Stimulated activated naive CD8-positive, alpha-beta T cell treated with anti-CD3 and anti-CD28 coated beads, Interleukin-15, Interleukin-2, amounts not matched to agents 100 ng/mL and 50 ng/mL, for 24 hours (primary cell): ENCODE results near the gene ALKAL2.

Experiments
- H3K27ac Mint-ChIP-seq: one replicate; pipeline ENCODE4 v1.8.0; 2021; ENCODE audit warnings: mild to moderate bottlenecking, mixed read lengths
- H3K27me3 Mint-ChIP-seq: one replicate; pipeline ENCODE4 v1.8.0; 2021; ENCODE audit warnings: mixed read lengths
- H3K36me3 Mint-ChIP-seq: one replicate; pipeline ENCODE4 v1.8.0; 2021; ENCODE audit warnings: low read depth, mixed read lengths
- H3K4me1 Mint-ChIP-seq: one replicate; pipeline ENCODE4 v1.8.0; 2021; ENCODE audit warnings: low read depth, mixed read lengths
- H3K4me3 Mint-ChIP-seq: one replicate; pipeline ENCODE4 v1.8.0; 2021; ENCODE audit warnings: mild to moderate bottlenecking, mixed read lengths
- H3K9me3 Mint-ChIP-seq: one replicate; pipeline ENCODE4 v1.8.0; 2021; ENCODE audit warnings: mixed read lengths

Gene ALKAL2

GRCh38 chr2:268323-268722, 19.6 kb downstream of the ALKAL2 start:
- Mint-ChIP-seq H3K4me1 (peaks cover 64% of the 10 kb centered on the region), H3K27ac (no peak overlapping the region), H3K9me3 (no peaks in the 10 kb centered on the region)

GRCh38 chr2:264493-265468, 23.1 kb downstream of the ALKAL2 start, which contains the start of gene ACP1:
Gene ACP1, plus strand, starts transcription at chr2:264947. Its CDS starts 18 bp downstream, at chr2:264965.
- peaks cover 45% of the 10 kb centered on the region for H3K36me3 Mint-ChIP-seq
- H3K27ac Mint-ChIP-seq = peak within 1 kb of the TSS; percentile 94
- H3K27me3 Mint-ChIP-seq = no peaks in the 10 kb centered on the region
- H3K4me3 Mint-ChIP-seq = peak within 1 kb of the TSS; percentile 90
- H3K4me1 Mint-ChIP-seq = peaks cover 52% of the 10 kb centered on the region
- no peaks in the 10 kb centered on the region for H3K9me3 Mint-ChIP-seq

More at GRCh38 chr2:268323-268722, 19.6 kb downstream of the ALKAL2 start:
- Mint-ChIP-seq H3K4me3 (no peak overlapping the region), H3K27me3 (no peaks in the 10 kb centered on the region), H3K36me3 (peaks cover 52% of the 10 kb centered on the region)

- Mint-ChIP-seq H3K4me3 (peak within 1 kb of the TSS; percentile 90), H3K36me3 (peaks cover 48% of the 10 kb centered on the region), H3K9me3 (peaks cover 6% of the 10 kb centered on the region), H3K27ac (peak within 1 kb of the TSS; percentile 94), H3K27me3 (no peaks in the 10 kb centered on the region), H3K4me1 (peaks cover 46% of the 10 kb centered on the region)
Measured at GRCh38 chr2:263774-264492, 24.0 kb downstream of the ALKAL2 start, which contains the start of gene SH3YL1. Gene SH3YL1, minus strand, starts transcription at chr2:264032. Its CDS starts 48 bp downstream, at chr2:263984.

GRCh38 chr2:263022-263738, 24.7 kb downstream of the ALKAL2 start:
- H3K27ac Mint-ChIP-seq = peak overlapping the region; percentile 61

GRCh38 chr2:262117-262516, 25.8 kb downstream of the ALKAL2 start:
- Mint-ChIP-seq H3K4me1 (peaks cover 30% of the 10 kb centered on the region), H3K4me3 (no peak overlapping the region), H3K36me3 (peaks cover 53% of the 10 kb centered on the region), H3K27me3 (no peaks in the 10 kb centered on the region), H3K9me3 (peaks cover 21% of the 10 kb centered on the region), H3K27ac (no peak overlapping the region)

More at GRCh38 chr2:263022-263738, 24.7 kb downstream of the ALKAL2 start:
- Mint-ChIP-seq H3K4me3 (peak overlapping the region; percentile 78), H3K4me1 (peaks cover 39% of the 10 kb centered on the region), H3K36me3 (peaks cover 53% of the 10 kb centered on the region), H3K27me3 (no peaks in the 10 kb centered on the region), H3K9me3 (peaks cover 13% of the 10 kb centered on the region)

- peaks cover 21% of the 10 kb centered on the region for H3K9me3 Mint-ChIP-seq
- H3K4me3 Mint-ChIP-seq = no peak overlapping the region
- H3K36me3 Mint-ChIP-seq = peaks cover 49% of the 10 kb centered on the region
- H3K27me3 Mint-ChIP-seq = no peaks in the 10 kb centered on the region
- no peak overlapping the region for H3K27ac Mint-ChIP-seq
- H3K4me1 Mint-ChIP-seq = peaks cover 16% of the 10 kb centered on the region
Measured at GRCh38 chr2:260507-261161, 27.3 kb downstream of the ALKAL2 start.

- peaks cover 21% of the 10 kb centered on the region for H3K9me3 Mint-ChIP-seq
- H3K36me3 Mint-ChIP-seq = peaks cover 49% of the 10 kb centered on the region
- H3K27me3 Mint-ChIP-seq = no peaks in the 10 kb centered on the region
- no peak overlapping the region for H3K27ac Mint-ChIP-seq
- H3K4me1 Mint-ChIP-seq = peaks cover 13% of the 10 kb centered on the region
- no peak overlapping the region for H3K4me3 Mint-ChIP-seq
Measured at GRCh38 chr2:259789-260331, 28.0 kb downstream of the ALKAL2 start.

GRCh38 chr2:258933-259332, 29.0 kb downstream of the ALKAL2 start:
- Mint-ChIP-seq H3K4me3 (no peak overlapping the region), H3K27ac (no peak overlapping the region), H3K27me3 (no peaks in the 10 kb centered on the region), H3K36me3 (peaks cover 49% of the 10 kb centered on the region), H3K9me3 (peaks cover 21% of the 10 kb centered on the region), H3K4me1 (peaks cover 13% of the 10 kb centered on the region)

GRCh38 chr2:257842-258241, 30.0 kb downstream of the ALKAL2 start:
- H3K4me3 Mint-ChIP-seq = no peak overlapping the region
- no peak overlapping the region for H3K27ac Mint-ChIP-seq
- peaks cover 21% of the 10 kb centered on the region for H3K9me3 Mint-ChIP-seq
- H3K36me3 Mint-ChIP-seq = peaks cover 47% of the 10 kb centered on the region
- no peaks in the 10 kb centered on the region for H3K27me3 Mint-ChIP-seq
- H3K4me1 Mint-ChIP-seq = peaks cover 7% of the 10 kb centered on the region

- peaks cover 21% of the 10 kb centered on the region for H3K9me3 Mint-ChIP-seq
- peaks cover 43% of the 10 kb centered on the region for H3K36me3 Mint-ChIP-seq
- peaks cover 5% of the 10 kb centered on the region for H3K4me1 Mint-ChIP-seq
- H3K27me3 Mint-ChIP-seq = no peaks in the 10 kb centered on the region
- H3K4me3 Mint-ChIP-seq = no peak overlapping the region
- no peak overlapping the region for H3K27ac Mint-ChIP-seq
Measured at GRCh38 chr2:257429-257828, 30.5 kb downstream of the ALKAL2 start.

GRCh38 chr2:256094-256493, 31.8 kb downstream of the ALKAL2 start:
- Mint-ChIP-seq H3K9me3 (peaks cover 21% of the 10 kb centered on the region), H3K4me1 (no peaks in the 10 kb centered on the region), H3K4me3 (no peak overlapping the region), H3K36me3 (peaks cover 37% of the 10 kb centered on the region), H3K27ac (no peak overlapping the region), H3K27me3 (no peaks in the 10 kb centered on the region)

GRCh38 chr2:255195-255594, 32.7 kb downstream of the ALKAL2 start:
- no peaks in the 10 kb centered on the region for H3K27me3 Mint-ChIP-seq
- no peaks in the 10 kb centered on the region for H3K4me1 Mint-ChIP-seq
- peaks cover 21% of the 10 kb centered on the region for H3K9me3 Mint-ChIP-seq
- H3K36me3 Mint-ChIP-seq = peaks cover 28% of the 10 kb centered on the region
- H3K4me3 Mint-ChIP-seq = no peak overlapping the region
- H3K27ac Mint-ChIP-seq = no peak overlapping the region

GRCh38 chr2:254241-254640, 33.6 kb downstream of the ALKAL2 start:
- peaks cover 18% of the 10 kb centered on the region for H3K9me3 Mint-ChIP-seq
- no peak overlapping the region for H3K4me3 Mint-ChIP-seq
- H3K4me1 Mint-ChIP-seq = no peaks in the 10 kb centered on the region
- no peaks in the 10 kb centered on the region for H3K27me3 Mint-ChIP-seq
- H3K36me3 Mint-ChIP-seq = peaks cover 26% of the 10 kb centered on the region
- no peak overlapping the region for H3K27ac Mint-ChIP-seq

- Mint-ChIP-seq H3K9me3 (peaks cover 8% of the 10 kb centered on the region), H3K36me3 (peaks cover 20% of the 10 kb centered on the region), H3K4me3 (no peak overlapping the region), H3K27me3 (no peaks in the 10 kb centered on the region), H3K4me1 (no peaks in the 10 kb centered on the region), H3K27ac (no peak overlapping the region)
Measured at GRCh38 chr2:253202-253638, 34.7 kb downstream of the ALKAL2 start.
